CD8-positive, alpha-beta memory T cell (primary cell): Measurements from ENCODE around the gene SH3GLB2. TPM values are rescaled to one million over a fixed set of nuclear protein-coding genes. Genes with fewer than 3 reads are reported as not detected.

Experiments used
- CTCF ChIA-PET: fragments of 350-600 bp; sonication (Branson Sonifier 250); formaldehyde crosslinking; loops from one replicate; lab custom pipeline; 2021; ENCODE audit warnings: antibody characterized with exemption; lab: Charles Lee
- POLR2A ChIA-PET: fragments of 350-600 bp; sonication (Branson Sonifier 250); formaldehyde crosslinking; loops from one replicate; lab custom pipeline; 2021; ENCODE audit warnings: antibody characterized with exemption; lab: Charles Lee
- DNase-seq, 5 donors: peaks; one replicate each; pipeline versions ENCODE4 v3.0.0 to v3.0.0-alpha.2; 2020 to 2022; ENCODE audit warnings: mixed read lengths in 1 of 5
- H3K27ac ChIP-seq: one replicate; pipeline ENCODE4 v1.7.0; 2013; ENCODE audit warnings: low read depth, mild to moderate bottlenecking, low read length, moderate library complexity
- H3K27me3 ChIP-seq: 2 replicates; pipeline ENCODE4 v1.7.0; 2013; ENCODE audit warnings: low read length, mild to moderate bottlenecking; ENCODE audit not compliant: insufficient read depth, poor library complexity, severe bottlenecking
- H3K36me3 ChIP-seq: 2 replicates; pipeline ENCODE4 v1.7.0; 2013; ENCODE audit warnings: mild to moderate bottlenecking, low read length, moderate library complexity; ENCODE audit not compliant: insufficient read depth
- H3K4me1 ChIP-seq: 2 replicates; pipeline ENCODE4 v1.7.0; 2013; ENCODE audit warnings: mild to moderate bottlenecking, low read length, moderate library complexity; ENCODE audit not compliant: insufficient read depth
- H3K4me3 ChIP-seq: 2 replicates; pipeline ENCODE4 v1.7.0; 2013; ENCODE audit warnings: mild to moderate bottlenecking, low read length
- H3K9me3 ChIP-seq: 2 replicates; pipeline ENCODE4 v1.7.0; 2013; ENCODE audit warnings: mild to moderate bottlenecking, low read length
- H3K27ac Mint-ChIP-seq, 8 donors: one replicate each; pipeline ENCODE4 v1.8.0; 2020 to 2021; ENCODE audit warnings: mixed read lengths in 8 of 8, mild to moderate bottlenecking in 6 of 8, inconsistent platforms in 3 of 8, moderate library complexity in 3 of 8
- H3K27me3 Mint-ChIP-seq, 2 donors: one replicate each; pipeline ENCODE4 v1.8.0; 2020 to 2021; ENCODE audit warnings: mixed read lengths in 2 of 2, mild to moderate bottlenecking in 1 of 2, moderate library complexity in 1 of 2
- H3K36me3 Mint-ChIP-seq, 3 donors: one replicate each; pipeline ENCODE4 v1.8.0; 2020 to 2021; ENCODE audit warnings: mixed read lengths in 3 of 3, inconsistent platforms in 1 of 3, mild to moderate bottlenecking in 1 of 3
- H3K4me1 Mint-ChIP-seq, 3 donors: one replicate each; pipeline ENCODE4 v1.8.0; 2020 to 2021; ENCODE audit warnings: mixed read lengths in 3 of 3, inconsistent platforms in 1 of 3, mild to moderate bottlenecking in 1 of 3
- H3K4me3 Mint-ChIP-seq, 7 donors: one replicate each; pipeline ENCODE4 v1.8.0; 2020 to 2021; ENCODE audit warnings: mixed read lengths in 7 of 7, mild to moderate bottlenecking in 6 of 7, moderate library complexity in 4 of 7, inconsistent platforms in 2 of 7
- H3K9me3 Mint-ChIP-seq, 5 donors: one replicate each; pipeline ENCODE4 v1.8.0; 2020 to 2022; ENCODE audit warnings: mixed read lengths in 5 of 5, mild to moderate bottlenecking in 3 of 5, moderate library complexity in 2 of 5, inconsistent platforms in 1 of 5
- polyA plus RNA-seq: library from polyadenylated mRNA; unstranded; fragments of 300-500 nt; fragmentation: Illumina TruSeq; gene quantifications from one replicate; pipeline ENCODE4 v1.2.3, GENCODE V29; 2021
- total RNA-seq, 2 experiments: library from RNA; stranded (reverse); gene quantifications; one replicate each; pipeline ENCODE4 v1.2.3, GENCODE V29; 2021

The SH3GLB2 gene
- total RNA-seq (10 to 100 TPM; 55.0 to 58.3 TPM), polyA plus RNA-seq (36.2 TPM)

DNA sequence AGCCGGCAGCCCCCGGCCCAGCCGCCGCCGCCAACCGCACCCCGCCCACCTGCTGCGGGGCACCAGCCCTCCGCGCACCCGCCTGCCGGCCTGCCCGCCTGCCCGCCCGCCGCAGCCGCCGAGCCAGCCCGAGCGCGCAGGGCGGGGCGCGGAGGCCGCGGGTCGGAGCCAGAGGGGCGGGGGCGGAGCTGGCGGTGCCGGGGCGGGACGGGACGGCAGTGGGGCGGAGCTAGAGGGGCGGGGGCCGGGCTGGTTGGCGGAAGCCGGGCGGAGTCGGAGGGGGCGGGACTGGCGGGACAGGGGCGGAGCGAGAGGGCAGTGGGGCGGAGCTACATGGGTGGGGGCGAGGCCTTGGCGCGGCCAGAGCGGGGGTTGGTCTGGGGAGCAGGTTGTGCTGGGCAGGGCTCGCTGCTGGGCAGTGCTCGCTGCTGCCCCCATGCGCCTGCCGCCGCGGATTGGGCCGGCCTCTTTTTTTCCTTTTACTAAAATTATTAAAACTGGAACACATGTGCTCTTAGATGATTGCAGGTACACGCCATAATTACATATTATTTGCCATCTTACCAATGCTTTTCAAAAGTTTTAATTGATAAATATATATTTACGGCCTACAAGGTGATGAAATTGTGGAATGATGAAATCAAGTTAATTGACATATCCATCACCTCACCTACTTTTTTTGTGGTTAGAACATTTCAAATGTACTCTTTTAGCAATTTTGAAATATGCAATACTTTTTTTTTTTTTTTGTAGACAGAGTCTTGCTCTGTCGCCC is at the start of gene SH3GLB2:
TSS of gene SH3GLB2 (minus strand) at position 140 of the 775 bp plus-strand sequence. CDS start 177 bp downstream, outside the sequence.
- CTCF ChIA-PET = interaction anchor here (0.5 to 1.0 kb wide), 4 partner anchors 9 to 178 kb away, joined by 3 to 4 read pairs (median 3); no protein-coding TSS in a partner anchor
- Mint-ChIP-seq H3K27ac (peak within 1 kb of the TSS in 7 of 8 donors; percentile 28 to 92 (median 79)), H3K27me3 (no peaks in the 10 kb centered on the region), H3K4me1 (peaks cover 17 to 25% (median 18%) of the 10 kb centered on the region in 3 donors), H3K9me3 (no peaks in the 10 kb centered on the region), H3K36me3 (no peaks in the 10 kb centered on the region), H3K4me3 (peak within 1 kb of the TSS; percentile 80 to 88 (median 86))
- Histone ChIP-seq H3K4me1 (peaks cover 16% of the 10 kb centered on the region), H3K27me3 (no peaks in the 10 kb centered on the region), H3K27ac (peak within 1 kb of the TSS; percentile 40), H3K4me3 (peak within 1 kb of the TSS; percentile 44), H3K36me3 (no peaks in the 10 kb centered on the region), H3K9me3 (no peaks in the 10 kb centered on the region)
- peak; percentile 84 to 94 (median 89) for DNase-seq
- POLR2A ChIA-PET = interaction anchor here (0.8 to 2.1 kb wide), 5 partner anchors 8 to 339 kb away, joined by 3 to 7 read pairs (median 5); partner anchors contain the start of genes DOLPP1, MIGA2 and SET

GRCh38 chr9:129077236-129077635 is 49.1 kb upstream of the SH3GLB2 start:
- Mint-ChIP-seq H3K4me1 (peaks cover 18 to 40% (median 29%) of the 10 kb centered on the region in 3 donors), H3K9me3 (peaks cover 0 to 3% (median 0%) of the 10 kb centered on the region in 5 donors)
- POLR2A ChIA-PET = no interaction called here

GRCh38 chr9:129076640-129077037 is 48.5 kb upstream of the SH3GLB2 start:
- no peak overlapping the region for H3K4me3 Mint-ChIP-seq
- ChIA-PET POLR2A (no interaction called here), CTCF (no interaction called here)
- H3K4me1 ChIP-seq = peaks cover 17% of the 10 kb centered on the region
- H3K36me3 Mint-ChIP-seq = peaks cover 0 to 4% (median 0%) of the 10 kb centered on the region in 3 donors
- peaks cover 0 to 3% (median 0%) of the 10 kb centered on the region in 5 donors for H3K9me3 Mint-ChIP-seq
- peaks cover 20 to 40% (median 28%) of the 10 kb centered on the region in 3 donors for H3K4me1 Mint-ChIP-seq
- no peaks in the 10 kb centered on the region for H3K9me3 ChIP-seq
- DNase-seq = no peak
- H3K27me3 ChIP-seq = no peaks in the 10 kb centered on the region
- H3K27me3 Mint-ChIP-seq = peaks cover 0 to 5% of the 10 kb centered on the region in 2 donors
- H3K4me3 ChIP-seq = no peak overlapping the region
- H3K27ac ChIP-seq = no peak overlapping the region
- H3K27ac Mint-ChIP-seq = no peak overlapping the region
- H3K36me3 ChIP-seq = no peaks in the 10 kb centered on the region

More at GRCh38 chr9:129077236-129077635, 49.1 kb upstream of the SH3GLB2 start:
- no peak for DNase-seq
- Mint-ChIP-seq H3K4me3 (no peak overlapping the region), H3K36me3 (peaks cover 0 to 4% (median 0%) of the 10 kb centered on the region in 3 donors), H3K27me3 (peaks cover 0 to 5% of the 10 kb centered on the region in 2 donors), H3K27ac (no peak overlapping the region)
- Histone ChIP-seq H3K36me3 (no peaks in the 10 kb centered on the region), H3K27ac (no peak overlapping the region), H3K27me3 (no peaks in the 10 kb centered on the region), H3K4me3 (no peak overlapping the region), H3K9me3 (no peaks in the 10 kb centered on the region), H3K4me1 (peaks cover 17% of the 10 kb centered on the region)
- CTCF ChIA-PET = no interaction called here

DNA sequence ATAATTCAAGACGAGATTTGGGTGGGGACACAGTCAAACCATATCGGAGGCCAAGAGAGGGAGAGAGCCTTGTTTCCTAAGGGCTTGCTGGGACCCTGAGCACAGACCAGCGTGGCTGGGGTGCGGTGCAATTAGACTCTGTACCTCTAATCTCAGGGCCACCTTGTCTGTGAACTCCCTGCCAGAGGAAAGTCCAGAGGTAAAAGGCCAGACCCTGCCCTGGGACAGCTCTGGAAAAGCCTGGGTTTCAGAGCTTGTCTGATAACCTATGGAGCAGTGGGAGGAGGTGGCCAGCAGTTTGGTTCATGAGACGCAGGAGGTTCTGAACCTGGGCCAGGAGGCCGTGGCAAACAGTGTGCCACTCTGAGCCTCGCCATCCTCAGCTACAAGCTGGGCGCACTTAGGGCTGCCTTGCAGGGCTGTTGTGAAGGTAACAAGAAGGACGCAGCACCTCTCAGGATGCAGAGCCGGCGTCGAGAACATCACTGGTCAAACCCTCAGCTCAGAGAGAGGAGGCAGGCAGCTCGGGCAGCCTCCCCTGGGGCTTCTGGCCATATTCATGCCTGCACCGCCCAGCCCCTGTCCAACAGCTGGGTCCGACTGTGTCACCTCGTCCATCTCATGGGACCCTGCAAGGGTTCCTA is 48.0 kb upstream of the SH3GLB2 start:
- no peaks in the 10 kb centered on the region for H3K36me3 ChIP-seq
- H3K4me1 Mint-ChIP-seq = peaks cover 22 to 42% (median 28%) of the 10 kb centered on the region in 3 donors
- peaks cover 0 to 4% (median 0%) of the 10 kb centered on the region in 3 donors for H3K36me3 Mint-ChIP-seq
- no peak overlapping the region for H3K4me3 ChIP-seq
- no peaks in the 10 kb centered on the region for H3K27me3 ChIP-seq
- ChIA-PET POLR2A (no interaction called here), CTCF (no interaction called here)
- no peaks in the 10 kb centered on the region for H3K9me3 ChIP-seq
- H3K9me3 Mint-ChIP-seq = peaks cover 0 to 3% (median 0%) of the 10 kb centered on the region in 5 donors
- no peak overlapping the region for H3K4me3 Mint-ChIP-seq
- peaks cover 20% of the 10 kb centered on the region for H3K4me1 ChIP-seq
- no peak overlapping the region for H3K27ac Mint-ChIP-seq
- DNase-seq = no peak
- peaks cover 0 to 5% of the 10 kb centered on the region in 2 donors for H3K27me3 Mint-ChIP-seq
- H3K27ac ChIP-seq = no peak overlapping the region

- no peaks in the 10 kb centered on the region for H3K27me3 ChIP-seq
- H3K4me3 ChIP-seq = no peak overlapping the region
- H3K36me3 Mint-ChIP-seq = peaks cover 0 to 1% (median 0%) of the 10 kb centered on the region in 3 donors
- H3K27ac Mint-ChIP-seq = peak overlapping the region in 6 of 8 donors; percentile 33 to 94 (median 75)
- ChIA-PET CTCF (no interaction called here), POLR2A (interaction anchor here (0.5 to 0.7 kb wide), 3 partner anchors 13 to 258 kb away, joined by 3 to 9 read pairs (median 3); no protein-coding TSS in a partner anchor)
- H3K27me3 Mint-ChIP-seq = peaks cover 0 to 1% of the 10 kb centered on the region in 2 donors
- H3K4me1 ChIP-seq = peaks cover 29% of the 10 kb centered on the region
- no peaks in the 10 kb centered on the region for H3K9me3 ChIP-seq
- no peaks in the 10 kb centered on the region for H3K9me3 Mint-ChIP-seq
- no peak for DNase-seq
- no peaks in the 10 kb centered on the region for H3K36me3 ChIP-seq
- H3K27ac ChIP-seq = no peak overlapping the region
- H3K4me1 Mint-ChIP-seq = peaks cover 17 to 44% (median 26%) of the 10 kb centered on the region in 3 donors
- H3K4me3 Mint-ChIP-seq = peak overlapping the region in 2 of 7 donors; percentile 43 to 63
These were observed 46.0 kb upstream of the SH3GLB2 start for GRCh38 chr9:129074106-129074505.

DNA sequence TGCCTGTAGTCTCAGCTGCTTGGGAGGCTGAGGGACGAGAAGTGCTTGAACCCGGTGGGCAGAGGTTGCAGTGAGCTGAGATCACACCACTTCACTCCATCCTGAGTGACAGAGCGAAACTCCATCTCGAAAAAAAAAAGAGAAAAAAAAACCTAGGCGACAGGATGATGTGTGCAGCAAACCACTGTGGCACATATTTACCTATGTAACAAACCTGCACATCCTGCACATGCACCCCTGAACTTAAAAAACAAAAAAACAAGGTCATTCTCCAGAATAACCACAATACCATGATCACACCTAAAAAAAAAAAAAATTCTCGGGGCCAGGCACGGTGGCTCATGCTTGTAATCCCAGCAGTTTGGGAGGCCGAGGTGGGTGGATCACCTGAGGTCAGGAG is 45.3 kb upstream of the SH3GLB2 start:
- Histone ChIP-seq H3K27ac (no peak overlapping the region), H3K9me3 (no peaks in the 10 kb centered on the region), H3K36me3 (peaks cover 4% of the 10 kb centered on the region), H3K4me1 (peaks cover 36% of the 10 kb centered on the region), H3K4me3 (no peak overlapping the region), H3K27me3 (no peaks in the 10 kb centered on the region)
- Mint-ChIP-seq H3K27ac (peak overlapping the region; percentile 64 to 94 (median 82)), H3K9me3 (no peaks in the 10 kb centered on the region), H3K4me3 (peak overlapping the region; percentile 18 to 63 (median 37)), H3K36me3 (peaks cover 0 to 7% (median 0%) of the 10 kb centered on the region in 3 donors), H3K27me3 (peaks cover 0 to 1% of the 10 kb centered on the region in 2 donors), H3K4me1 (peaks cover 23 to 51% (median 28%) of the 10 kb centered on the region in 3 donors)
- CTCF ChIA-PET = no interaction called here
- DNase-seq = peak in 1 of 5 donors; percentile 53
- POLR2A ChIA-PET = no interaction called here

- H3K27ac ChIP-seq = no peak overlapping the region
These were observed 44.0 kb upstream of the SH3GLB2 start for GRCh38 chr9:129072171-129072570.

More at GRCh38 chr9:129072171-129072570, 44.0 kb upstream of the SH3GLB2 start:
- Mint-ChIP-seq H3K9me3 (no peaks in the 10 kb centered on the region), H3K27ac (peak overlapping the region in 7 of 8 donors; percentile 39 to 94 (median 87)), H3K4me1 (peaks cover 26 to 54% (median 29%) of the 10 kb centered on the region in 3 donors), H3K4me3 (peak overlapping the region in 5 of 7 donors; percentile 39 to 82 (median 65)), H3K36me3 (peaks cover 0 to 19% (median 0%) of the 10 kb centered on the region in 3 donors), H3K27me3 (peaks cover 0 to 1% of the 10 kb centered on the region in 2 donors)
- ChIA-PET CTCF (no interaction called here), POLR2A (interaction anchor here (0.7 kb wide), 1 partner anchor 753 kb away, joined by 3 read pairs; no protein-coding TSS in a partner anchor)
- peaks cover 37% of the 10 kb centered on the region for H3K4me1 ChIP-seq
- no peaks in the 10 kb centered on the region for H3K9me3 ChIP-seq
- no peak overlapping the region for H3K4me3 ChIP-seq
- H3K36me3 ChIP-seq = peaks cover 4% of the 10 kb centered on the region
- DNase-seq = no peak
- no peaks in the 10 kb centered on the region for H3K27me3 ChIP-seq
